GM18907 (cell line): ENCODE data around the gene PTGIS.

Experiments
- ATAC-seq: cut with Tn5 transposase; IDR thresholded peaks from one replicate; pipeline ENCODE4 v1.9.1; 2021; ENCODE audit warnings: mild to moderate bottlenecking, moderate library complexity; ENCODE audit not compliant: unreplicated experiment

Gene PTGIS

DNA sequence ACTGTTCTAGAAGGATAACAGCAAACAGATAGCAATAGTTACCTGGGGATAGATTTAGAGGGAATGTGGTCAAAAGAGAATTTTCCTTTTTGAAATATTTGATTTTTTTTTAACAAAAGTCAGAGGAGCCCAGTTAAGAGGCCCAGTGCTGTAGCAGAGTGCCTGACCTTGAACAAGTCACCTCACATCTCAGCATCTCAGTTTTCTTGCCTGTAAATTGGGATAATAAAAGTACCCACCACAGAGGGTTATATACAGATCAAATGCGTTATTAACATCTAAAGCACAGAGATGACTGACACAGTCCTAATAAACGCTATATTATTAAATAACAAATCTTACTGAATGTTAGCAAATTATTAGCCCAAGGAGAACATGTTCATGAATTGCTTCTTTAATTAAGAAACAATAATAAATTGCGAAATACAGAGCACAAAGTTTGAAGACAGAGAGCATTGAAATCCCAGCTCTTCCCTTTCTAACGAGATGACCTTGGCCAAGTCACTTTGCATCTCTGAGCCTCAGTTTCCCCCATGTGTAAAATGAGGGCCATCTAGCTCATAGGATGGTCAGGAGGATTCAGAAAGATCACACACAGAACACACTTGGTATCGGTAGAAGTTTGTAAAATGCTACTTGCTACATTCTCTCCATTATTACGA lies 35.5 kb downstream of the PTGIS start:
- ATAC-seq = no peak

DNA sequence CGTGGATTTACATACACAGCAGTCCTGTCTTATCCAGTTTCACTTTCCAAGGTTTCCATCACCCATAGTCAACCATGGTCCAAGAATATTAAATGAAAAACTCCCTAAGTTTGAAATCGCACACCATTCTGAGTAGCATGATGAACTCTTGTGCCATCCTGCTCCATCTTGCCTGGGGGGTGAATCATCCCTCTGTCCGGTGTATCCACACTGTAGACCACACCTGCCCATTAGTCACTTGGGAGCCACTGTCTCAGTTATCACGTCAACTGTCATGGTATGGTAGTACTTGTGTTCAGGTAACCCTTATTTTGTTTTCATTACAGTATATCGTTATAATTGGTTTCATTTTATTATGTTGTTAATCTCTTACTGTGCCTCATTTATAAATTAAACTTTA lies 38.5 kb downstream of the PTGIS start:
- ATAC-seq = no peak

DNA sequence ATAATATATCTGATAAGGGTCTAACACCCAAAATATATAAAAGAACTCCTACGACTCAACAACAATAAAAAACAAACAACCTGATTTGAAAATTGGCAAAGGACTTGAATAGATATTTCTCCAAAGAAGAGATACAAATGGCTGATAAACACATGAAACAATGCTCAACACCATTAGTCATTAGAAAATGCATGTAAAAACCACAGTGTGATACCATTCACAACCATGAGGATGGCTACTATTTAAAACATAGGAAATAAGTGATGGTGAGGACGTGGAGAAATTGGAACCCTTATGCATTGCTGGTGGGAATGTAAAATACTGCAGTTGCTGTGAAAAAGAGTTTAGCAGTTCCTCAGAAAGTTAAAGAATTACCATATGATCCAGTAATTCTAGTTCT lies 41.4 kb downstream of the PTGIS start:
- ATAC-seq = no peak

DNA sequence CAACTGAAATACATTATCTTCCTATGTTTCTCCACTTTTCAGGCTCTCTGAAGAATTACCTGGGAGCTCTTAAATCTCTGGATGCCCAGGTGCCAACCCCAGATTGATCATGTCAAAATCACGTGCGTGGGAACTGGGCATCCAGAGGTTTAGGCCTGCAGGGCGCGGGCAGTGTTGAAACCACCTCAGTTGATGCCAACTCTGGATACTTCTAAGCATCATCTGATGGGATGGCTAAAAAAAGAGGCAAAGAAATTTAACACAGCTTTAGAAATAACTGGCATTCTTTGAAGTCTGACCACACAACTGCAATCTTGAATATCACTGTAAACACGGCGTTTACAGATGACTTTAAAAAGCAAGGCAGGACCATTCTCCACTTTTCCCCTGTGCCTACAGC lies 41.9 kb downstream of the PTGIS start:
- ATAC-seq = no peak

DNA sequence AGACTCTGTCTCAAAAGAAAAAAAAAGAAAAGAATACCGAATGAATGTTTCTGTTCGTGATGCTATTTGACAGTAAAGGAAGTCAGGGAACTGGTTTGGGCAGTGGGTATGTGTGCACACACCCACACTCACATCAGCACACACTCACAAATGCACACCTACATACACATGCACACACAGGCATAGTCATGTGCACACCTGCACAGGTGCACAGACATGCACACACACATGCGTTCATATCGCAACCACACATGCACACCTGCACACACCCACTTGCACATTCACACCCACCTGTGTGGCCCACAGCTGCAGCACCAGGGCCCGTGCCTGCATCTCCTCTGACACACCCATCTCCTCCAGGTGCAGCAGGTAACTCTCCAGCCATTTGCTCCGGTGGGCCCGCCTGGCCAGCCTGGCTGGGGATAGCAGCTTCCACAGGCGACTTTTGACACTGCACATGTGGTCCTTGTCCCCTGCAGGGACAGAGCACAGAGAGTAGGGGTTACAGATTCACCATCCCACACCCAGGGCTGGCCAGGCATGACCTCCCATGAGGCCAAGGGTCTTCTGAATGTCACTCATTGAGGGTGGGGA lies 44.1 kb downstream of the PTGIS start:
- no peak for ATAC-seq

DNA sequence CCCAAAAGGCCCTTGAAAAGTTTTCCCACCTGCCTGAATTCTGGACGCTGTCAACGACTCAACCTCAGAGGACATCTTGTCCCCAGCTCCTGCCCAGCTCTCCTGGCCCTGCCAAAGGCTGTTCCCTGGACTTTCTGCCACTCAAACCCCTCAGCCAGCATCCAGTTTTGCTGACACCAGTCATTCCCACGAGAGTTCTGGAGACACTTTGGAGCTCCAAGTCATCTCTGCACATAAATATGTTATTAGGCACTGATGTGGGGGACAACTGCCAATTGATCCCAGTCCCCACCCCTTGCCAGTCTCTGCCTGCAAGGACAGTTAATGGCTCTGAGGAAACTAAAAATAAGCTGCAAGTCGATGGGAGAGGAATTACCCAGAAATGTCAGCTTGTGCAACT lies 46.6 kb downstream of the PTGIS start:
- no peak for ATAC-seq

DNA sequence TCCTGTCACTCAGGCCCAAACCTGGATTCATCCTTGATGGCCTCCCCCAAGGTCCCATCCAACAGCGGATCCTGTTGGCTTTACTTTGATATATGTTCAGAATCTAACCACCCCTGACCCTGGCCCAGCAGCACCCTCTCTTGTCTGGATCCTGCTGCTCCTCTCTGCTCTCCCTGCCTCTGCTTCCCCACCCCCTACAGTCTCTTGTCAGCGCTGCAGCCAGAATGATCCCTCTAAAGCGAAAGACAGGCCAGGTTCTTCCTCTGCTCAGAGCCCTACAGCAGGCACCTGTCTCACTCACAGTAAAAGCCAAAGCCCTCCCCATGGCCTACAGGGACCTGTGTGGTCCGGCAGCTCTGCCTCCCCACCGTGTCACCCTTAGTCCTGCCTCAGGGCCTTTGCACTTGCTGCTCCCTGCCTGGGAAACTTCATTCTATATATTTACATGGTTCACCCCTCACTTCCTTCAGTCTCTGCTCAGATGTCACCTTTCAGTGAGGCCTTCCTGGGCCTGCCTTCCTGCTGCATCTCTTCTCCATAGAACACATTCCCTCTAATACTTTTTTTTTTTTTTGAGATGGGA lies 48.1 kb downstream of the PTGIS start:
- ATAC-seq = no peak

DNA sequence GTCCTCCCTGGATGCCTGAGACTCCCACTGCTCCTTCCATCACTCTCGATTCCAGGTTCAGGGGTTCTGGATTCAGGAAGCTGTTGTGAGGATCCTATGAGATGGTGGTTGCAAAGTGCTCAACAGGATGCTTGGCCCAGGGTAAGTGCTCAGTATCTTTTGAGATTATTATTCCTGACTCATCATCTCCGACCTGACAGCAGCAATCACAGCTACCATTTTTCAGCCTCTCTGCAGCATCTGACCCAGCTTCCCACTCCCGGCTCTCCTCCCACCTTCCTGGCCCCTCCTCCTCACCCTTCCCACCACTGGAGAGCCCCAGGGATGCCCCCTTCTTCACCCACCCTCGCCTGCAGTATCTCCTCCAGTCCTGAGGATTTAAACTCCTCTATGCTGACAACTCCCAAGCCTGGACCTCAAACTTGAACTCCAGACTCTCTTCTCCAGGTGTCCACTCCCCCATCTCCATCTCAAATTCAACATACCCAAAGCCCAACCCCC lies 48.7 kb downstream of the PTGIS start:
- ATAC-seq = no peak

DNA sequence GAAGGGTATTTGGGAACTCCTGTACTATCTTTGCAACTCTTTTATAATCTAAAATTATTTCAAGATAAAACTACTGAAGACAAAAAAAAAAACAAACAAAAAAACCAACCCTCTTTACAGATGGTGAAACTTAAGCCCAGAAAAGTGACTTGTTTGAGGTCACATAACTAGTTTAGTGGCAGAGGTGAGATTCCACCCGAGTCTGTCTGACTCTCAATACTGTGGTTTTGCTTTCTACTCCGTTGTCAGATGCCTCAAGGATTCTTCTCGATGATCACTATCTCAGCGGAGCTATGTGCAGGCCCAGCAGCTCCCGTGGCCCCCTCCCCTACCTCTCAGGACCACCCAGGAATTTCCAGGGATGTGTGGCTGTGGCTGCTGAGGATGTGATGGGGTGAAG lies 49.4 kb downstream of the PTGIS start:
- no peak for ATAC-seq

DNA sequence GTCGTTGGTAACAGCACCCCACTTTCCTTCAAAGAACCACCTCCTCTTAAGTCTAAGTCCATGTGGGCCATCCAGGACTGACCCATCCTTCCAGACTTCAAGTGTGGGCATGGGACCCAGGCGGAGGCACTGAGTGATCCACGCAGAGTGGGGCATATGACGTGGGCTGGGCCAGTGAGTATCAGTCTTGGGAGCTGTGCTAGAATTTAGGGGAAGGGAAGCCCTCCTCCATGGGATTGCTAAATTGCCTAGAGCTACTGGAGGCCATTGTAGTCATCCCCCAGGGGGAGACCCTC lies 50.2 kb downstream of the PTGIS start:
- no peak for ATAC-seq

DNA sequence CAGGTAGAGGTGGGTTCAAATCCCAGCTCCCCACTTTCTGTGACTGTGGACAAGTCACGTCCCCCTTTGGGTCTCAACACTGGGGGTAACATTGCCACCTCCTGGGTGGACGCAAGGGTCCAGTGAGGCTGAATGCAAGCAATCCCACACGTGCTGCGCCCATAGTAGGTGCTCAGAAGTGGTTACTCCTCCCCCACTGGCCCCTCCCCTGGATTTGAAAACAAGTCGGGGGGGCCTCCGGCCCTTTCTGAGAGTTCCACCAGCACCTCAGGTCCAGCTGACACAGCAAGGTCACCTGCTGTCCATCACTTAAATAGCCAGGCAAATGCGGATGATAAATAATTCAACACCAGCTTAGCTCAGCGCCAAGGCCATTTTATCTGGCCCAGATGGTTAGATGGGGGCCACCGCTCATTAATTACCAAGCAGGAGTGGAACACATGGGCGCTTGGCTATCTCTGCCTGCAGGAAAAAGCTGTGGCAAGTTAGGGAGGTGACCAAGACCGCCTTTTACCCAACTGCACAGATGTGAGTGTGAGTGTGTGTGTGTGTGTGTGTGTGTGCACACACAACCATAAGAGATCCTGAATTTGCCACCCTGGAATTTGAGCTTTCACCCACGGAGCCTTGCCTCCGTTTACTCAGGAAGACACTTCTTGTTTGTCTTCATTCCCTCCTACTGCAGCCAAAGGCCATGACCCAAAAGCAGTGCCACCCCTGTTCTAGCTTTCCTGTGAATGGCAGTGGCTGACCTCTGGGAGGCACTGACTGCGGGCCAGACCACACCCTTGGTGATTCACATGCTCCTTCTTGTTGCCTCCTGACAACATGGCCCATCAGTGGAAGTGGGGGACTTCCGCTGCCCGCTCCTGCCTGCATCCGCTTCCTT lies 50.8 kb downstream of the PTGIS start:
- ATAC-seq = no peak

DNA sequence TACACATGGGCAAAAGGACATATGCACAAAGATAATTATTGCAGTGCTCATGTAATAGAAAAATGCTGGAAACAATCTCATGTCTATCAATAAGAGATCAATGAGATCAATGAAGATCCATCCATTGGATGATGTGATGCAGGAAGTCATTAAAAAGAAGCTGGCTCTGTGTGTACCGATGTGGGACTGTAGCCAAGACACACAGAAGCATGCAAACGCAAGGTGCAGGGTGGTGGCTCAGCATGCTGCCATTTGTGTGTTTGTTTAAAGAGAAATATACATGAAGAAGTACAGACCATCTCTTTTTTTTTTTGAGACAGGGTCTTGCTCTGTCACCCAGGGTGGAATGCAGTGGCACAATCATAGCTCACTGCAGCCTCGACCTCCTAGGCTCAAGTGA lies 52.4 kb downstream of the PTGIS start:
- no peak for ATAC-seq

DNA sequence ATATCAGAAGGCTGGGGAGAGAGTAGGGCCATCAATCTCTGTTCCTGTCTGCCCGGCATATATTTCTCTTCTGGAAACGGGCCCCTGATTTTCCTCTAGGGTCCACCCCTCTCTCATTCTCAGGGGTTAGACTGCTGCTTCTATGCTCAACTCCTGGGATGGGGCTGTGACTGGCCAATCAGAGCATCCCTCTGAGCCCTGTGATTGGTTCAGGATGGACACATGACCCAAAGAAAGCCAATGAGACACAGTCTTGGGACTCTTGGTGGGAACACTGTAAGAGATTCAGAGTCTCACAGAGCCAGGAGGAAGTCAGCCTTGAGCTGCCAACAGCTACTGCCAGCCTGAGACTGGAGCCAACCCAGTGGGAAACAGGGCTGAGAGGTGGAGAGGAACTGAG lies 54.4 kb downstream of the PTGIS start:
- no peak for ATAC-seq

DNA sequence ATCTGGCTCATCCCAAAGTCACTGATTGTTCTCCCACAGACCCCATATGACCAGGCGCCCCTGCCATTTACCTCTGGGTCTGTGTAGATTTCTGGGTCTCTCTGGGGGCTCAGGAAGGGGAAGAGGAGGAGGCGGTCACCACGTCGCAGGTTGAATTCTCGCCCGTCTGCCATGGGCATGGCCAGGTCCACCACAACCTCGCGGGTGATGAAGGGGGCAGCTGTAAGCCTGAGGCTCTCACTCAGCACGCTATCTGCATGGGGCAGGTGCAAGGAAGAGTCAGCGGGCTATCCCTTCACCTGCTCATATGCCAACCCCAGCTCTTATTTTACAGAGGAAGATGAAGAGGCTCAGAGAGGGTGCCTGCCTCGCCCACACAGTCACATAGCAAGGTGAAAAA lies 54.9 kb downstream of the PTGIS start:
- ATAC-seq = no peak

DNA sequence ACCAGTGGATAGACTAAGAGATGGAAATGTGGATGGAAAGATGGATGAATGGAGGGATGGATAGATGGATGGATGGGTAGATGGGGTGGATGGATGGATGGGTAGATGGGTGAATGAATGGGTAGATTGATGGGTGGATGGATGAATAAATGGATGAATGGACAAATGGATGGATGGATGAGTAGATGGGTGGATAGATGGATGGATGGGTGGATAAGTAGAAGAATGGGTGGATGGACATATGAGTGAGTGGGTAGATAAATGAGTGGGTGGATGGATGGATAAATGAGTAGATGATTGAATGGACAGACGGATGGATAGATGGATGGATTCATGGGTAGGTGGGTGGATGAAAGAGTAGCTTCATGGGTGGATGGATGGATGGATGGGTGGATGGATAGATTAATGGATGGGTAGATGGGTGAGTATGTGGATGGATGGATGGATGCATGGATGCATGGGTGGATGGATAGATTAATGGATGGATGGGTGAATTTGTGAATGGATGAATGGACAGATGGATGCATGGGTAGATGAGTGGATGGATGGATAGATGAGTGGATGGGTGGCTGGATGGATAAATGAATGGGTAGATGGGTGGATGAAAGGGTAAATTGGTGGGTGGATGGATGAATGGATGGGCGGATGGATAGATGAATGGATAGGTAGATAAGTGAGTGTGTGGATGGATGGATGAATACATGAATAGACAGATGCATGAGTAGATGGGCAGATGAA lies 56.0 kb downstream of the PTGIS start:
- ATAC-seq = no peak

DNA sequence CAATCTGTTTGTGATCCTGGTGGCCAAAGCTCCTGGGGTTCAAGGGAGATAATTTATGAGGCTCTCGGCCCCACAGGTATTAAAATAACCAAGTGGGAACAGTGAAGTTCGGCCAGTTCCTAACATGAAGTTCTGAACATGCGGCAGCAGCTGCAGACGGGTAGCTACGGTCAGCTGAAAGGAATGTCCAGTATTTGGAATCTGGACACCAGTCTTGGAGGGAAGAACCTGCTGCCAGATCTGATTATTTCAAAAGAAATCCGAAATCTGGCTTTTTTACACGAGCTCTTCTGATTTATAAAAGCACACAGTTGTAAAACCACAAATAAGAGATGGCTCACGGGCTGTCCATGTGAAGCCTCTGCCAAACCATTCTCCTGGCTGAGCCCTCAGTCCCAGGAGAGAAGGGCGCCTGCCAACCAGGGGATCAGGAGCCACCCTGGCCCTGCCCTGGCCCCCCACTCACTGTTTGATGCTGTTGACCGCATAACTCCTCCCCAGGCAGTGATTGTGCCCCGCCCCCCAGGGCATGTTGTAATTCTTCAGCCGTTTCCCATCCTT lies 57.3 kb downstream of the PTGIS start:
- no peak for ATAC-seq

DNA sequence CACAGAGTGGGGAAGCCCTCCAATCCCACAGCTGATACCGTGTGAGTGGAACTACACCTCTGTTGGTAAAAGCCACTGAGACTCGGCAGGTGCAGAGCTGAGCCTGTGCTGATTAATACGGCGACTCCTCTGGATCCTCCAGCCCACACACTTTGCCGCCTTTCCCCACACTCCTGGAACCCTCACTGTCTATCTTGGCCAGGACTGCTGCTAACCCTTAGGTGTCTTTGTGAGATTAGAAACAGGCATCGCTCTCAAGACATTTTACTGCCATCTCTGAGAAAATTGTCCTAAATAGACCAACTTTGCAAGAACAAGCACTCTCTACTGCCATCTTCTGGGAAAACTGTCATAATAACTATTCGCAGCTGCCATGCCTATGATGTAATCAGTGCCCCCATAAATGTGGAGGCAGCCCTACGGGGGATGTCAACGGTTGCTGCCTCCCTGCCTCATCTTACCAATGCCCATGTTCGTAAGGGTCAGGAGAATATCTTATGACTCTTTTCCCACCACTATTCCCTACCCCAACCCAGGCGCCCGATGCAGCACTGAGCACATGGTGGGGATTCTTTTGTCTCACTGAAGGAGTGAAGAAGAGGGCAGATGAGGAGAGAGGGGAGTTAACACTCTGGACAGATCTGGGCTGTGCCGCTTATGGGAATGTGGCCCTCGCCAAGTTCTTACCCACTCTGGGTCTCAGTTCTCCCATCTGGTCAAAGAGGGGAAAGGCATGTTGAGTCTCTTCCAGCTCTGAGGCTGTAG lies 59.3 kb downstream of the PTGIS start:
- ATAC-seq = no peak

DNA sequence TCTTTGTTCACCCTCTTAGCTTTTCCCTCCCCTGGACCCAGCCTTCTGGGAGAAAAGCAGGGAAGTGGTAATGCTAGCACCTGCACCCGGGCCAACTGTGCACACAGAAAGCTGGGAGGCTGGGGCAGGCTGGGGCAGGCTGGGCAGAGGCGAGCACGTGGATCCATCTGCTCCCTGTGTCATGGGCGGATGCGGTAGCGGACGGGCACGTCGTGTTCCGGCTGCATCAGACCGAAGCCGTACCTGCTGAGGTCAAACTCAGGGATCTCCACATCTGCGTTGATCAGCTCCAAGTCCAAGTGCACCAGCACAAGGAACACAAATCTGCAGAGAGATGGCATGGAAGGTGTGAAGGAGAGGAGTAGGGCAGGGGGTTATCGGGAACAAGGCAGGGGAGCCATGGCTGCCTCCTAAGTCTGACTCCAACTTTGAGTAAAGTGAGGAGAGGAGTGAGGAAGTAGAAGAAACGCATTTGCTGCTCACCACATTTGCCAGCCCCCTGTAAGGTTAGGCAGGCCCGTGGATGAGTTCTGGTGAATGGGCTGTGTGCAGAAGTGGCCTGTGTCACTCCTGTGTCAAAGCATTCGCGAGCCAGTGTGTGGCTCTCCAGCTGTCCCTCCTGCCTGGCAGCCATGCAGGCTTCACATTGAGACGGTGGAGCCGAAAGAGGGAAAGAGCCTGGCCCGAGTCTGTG lies 60.0 kb downstream of the PTGIS start:
- no peak for ATAC-seq

DNA sequence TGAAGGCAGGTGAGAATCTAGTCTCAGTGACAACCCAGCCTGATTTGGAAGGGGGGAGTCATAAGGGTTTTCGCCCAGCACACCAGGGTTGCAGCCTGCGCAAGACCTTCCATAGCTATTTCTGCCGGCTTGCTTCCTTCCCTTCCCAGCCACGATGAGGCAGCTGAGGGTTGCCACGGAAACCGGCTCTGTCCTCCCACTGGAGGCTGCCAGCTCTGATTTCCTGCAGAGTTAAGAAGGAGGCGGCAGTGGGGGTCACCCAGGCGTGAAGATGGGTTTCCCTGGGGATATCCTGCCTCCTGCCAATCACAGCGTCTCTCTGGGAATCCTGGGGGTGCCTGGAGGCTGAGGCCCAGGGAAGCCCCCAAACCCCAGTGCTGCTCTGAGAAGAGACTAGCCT lies 62.4 kb downstream of the PTGIS start:
- ATAC-seq = no peak
